Mammary epithelial cell (primary cell): Measurements from ENCODE around the gene ZNF174.

ENCODE experiments used
- EZH2 ChIP-seq: IDR thresholded peaks from 2 replicates; pipeline ENCODE4 v1.6.1; 2012; ENCODE audit warnings: low read length, inconsistent platforms, borderline replicate concordance
- TF ChIP-seq, protein P1 (sequence below), 2 donors: IDR thresholded peaks in 1 of 2; conservative IDR thresholded peaks in 1 of 2; 2 replicates each; pipeline ENCODE4 v1.5.1; 2011 to 2012; ENCODE audit warnings: inconsistent platforms in 2 of 2, low read length in 2 of 2, mild to moderate bottlenecking in 2 of 2, control low read depth in 1 of 2, low read depth in 1 of 2; ENCODE audit not compliant: insufficient read depth in 1 of 2; ENCODE audit errors: extremely low read depth in 1 of 2

GRCh38 chr16:3362931-3363330, 38.1 kb upstream of the ZNF174 start:
- no peak for TF ChIP-seq EZH2
- TF ChIP-seq, protein P1, sequence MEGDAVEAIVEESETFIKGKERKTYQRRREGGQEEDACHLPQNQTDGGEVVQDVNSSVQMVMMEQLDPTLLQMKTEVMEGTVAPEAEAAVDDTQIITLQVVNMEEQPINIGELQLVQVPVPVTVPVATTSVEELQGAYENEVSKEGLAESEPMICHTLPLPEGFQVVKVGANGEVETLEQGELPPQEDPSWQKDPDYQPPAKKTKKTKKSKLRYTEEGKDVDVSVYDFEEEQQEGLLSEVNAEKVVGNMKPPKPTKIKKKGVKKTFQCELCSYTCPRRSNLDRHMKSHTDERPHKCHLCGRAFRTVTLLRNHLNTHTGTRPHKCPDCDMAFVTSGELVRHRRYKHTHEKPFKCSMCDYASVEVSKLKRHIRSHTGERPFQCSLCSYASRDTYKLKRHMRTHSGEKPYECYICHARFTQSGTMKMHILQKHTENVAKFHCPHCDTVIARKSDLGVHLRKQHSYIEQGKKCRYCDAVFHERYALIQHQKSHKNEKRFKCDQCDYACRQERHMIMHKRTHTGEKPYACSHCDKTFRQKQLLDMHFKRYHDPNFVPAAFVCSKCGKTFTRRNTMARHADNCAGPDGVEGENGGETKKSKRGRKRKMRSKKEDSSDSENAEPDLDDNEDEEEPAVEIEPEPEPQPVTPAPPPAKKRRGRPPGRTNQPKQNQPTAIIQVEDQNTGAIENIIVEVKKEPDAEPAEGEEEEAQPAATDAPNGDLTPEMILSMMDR (conservative IDR thresholded peaks at IDR 0.05 in 1 of 2, IDR thresholded peaks at IDR 0.05 in 1 of 2; ENCODE audit: extremely low read depth in 1 of 2, insufficient read depth in 1 of 2, low read depth in 1 of 2, low read length in 2 of 2): no peak
